DMS 273 treated with DMSO at 0.1 percent for 48 hours (cell line): Measurements from ENCODE around the gene PRELID3B.

Experiments
- DNase-seq: peaks from one replicate; lab custom pipeline; 2025; lab: John Stamatoyannopoulos, UW

PRELID3B gene

GRCh38 chr20:59042151-59042795 lies at the start of gene PRELID3B:
PRELID3B (minus strand) TSS chr20:59042786; CDS start chr20:59042730, 56 bp downstream.
- no peak for DNase-seq

GRCh38 chr20:59087829-59088433 lies 45.3 kb upstream of the PRELID3B start:
- DNase-seq, result peak; percentile 10

GRCh38 chr20:59086923-59087322 lies 44.3 kb upstream of the PRELID3B start:
- no peak for DNase-seq

- DNase-seq, result no peak
Measured at GRCh38 chr20:59084041-59084850, 41.7 kb upstream of the PRELID3B start.

- DNase-seq, result no peak
Measured at GRCh38 chr20:59082981-59083380, 40.4 kb upstream of the PRELID3B start.

GRCh38 chr20:59082077-59082740 lies 39.6 kb upstream of the PRELID3B start:
- DNase-seq, result no peak

- no peak for DNase-seq
Measured at GRCh38 chr20:59081036-59081435, 38.5 kb upstream of the PRELID3B start.

- DNase-seq, result no peak
Measured at GRCh38 chr20:59078231-59078630, 35.6 kb upstream of the PRELID3B start.

GRCh38 chr20:59077705-59078104 lies 35.1 kb upstream of the PRELID3B start:
- DNase-seq, result no peak

- DNase-seq, result no peak
Measured at GRCh38 chr20:59075934-59076508, 33.4 kb upstream of the PRELID3B start.

- DNase-seq, result no peak
Measured at GRCh38 chr20:59074456-59074855, 31.9 kb upstream of the PRELID3B start.

- no peak for DNase-seq
Measured at GRCh38 chr20:59073582-59073981, 31.0 kb upstream of the PRELID3B start.

GRCh38 chr20:59071216-59071615 lies 28.6 kb upstream of the PRELID3B start:
- DNase-seq, result no peak

- DNase-seq, result no peak
Measured at GRCh38 chr20:59069026-59069425, 26.4 kb upstream of the PRELID3B start.

- no peak for DNase-seq
Measured at GRCh38 chr20:59068534-59068933, 25.9 kb upstream of the PRELID3B start.

GRCh38 chr20:59064214-59064722 lies 21.7 kb upstream of the PRELID3B start:
- peak; percentile 22 for DNase-seq

GRCh38 chr20:59063358-59064213 lies 21.0 kb upstream of the PRELID3B start:
- peak; percentile 27 for DNase-seq

GRCh38 chr20:59062081-59062480 lies 19.5 kb upstream of the PRELID3B start:
- no peak for DNase-seq

GRCh38 chr20:59055302-59055701 lies 12.7 kb upstream of the PRELID3B start:
- DNase-seq, result no peak

- peak; percentile 55 for DNase-seq
Measured at GRCh38 chr20:59051666-59052185, 9.1 kb upstream of the PRELID3B start.

- no peak for DNase-seq
Measured at GRCh38 chr20:59050437-59050836, 7.9 kb upstream of the PRELID3B start.
